Type B pancreatic cell (in vitro differentiated cells): ENCODE measurements around the gene TSSC4. TPM values are rescaled to one million over a fixed set of nuclear protein-coding genes. Genes with fewer than 3 reads are reported as not detected.
A peak's percentile ranks its signal among the peaks of the same experiment; 100 is the strongest.

Experiments used
- DNase-seq: peaks from one replicate; pipeline ENCODE4 v3.0.0; 2021; ENCODE audit warnings: mixed read lengths; ENCODE audit not compliant: unreplicated experiment; ENCODE audit errors: extremely low spot score
- H3K27ac Mint-ChIP-seq: 2 replicates; pipeline ENCODE4 v1.8.0; 2021; ENCODE audit warnings: mild to moderate bottlenecking, mixed read lengths
- H3K27me3 Mint-ChIP-seq: 2 replicates; pipeline ENCODE4 v1.8.0; 2021; ENCODE audit warnings: mixed read lengths
- H3K36me3 Mint-ChIP-seq: 2 replicates; pipeline ENCODE4 v1.8.0; 2021; ENCODE audit warnings: mixed read lengths
- H3K4me1 Mint-ChIP-seq: one replicate; pipeline ENCODE4 v1.8.0; 2021; ENCODE audit warnings: mixed read lengths; ENCODE audit not compliant: unreplicated experiment
- H3K4me3 Mint-ChIP-seq: 2 replicates; pipeline ENCODE4 v1.8.0; 2021; ENCODE audit warnings: mild to moderate bottlenecking, mixed read lengths
- H3K9me3 Mint-ChIP-seq: 2 replicates; pipeline ENCODE4 v1.8.0; 2021; ENCODE audit warnings: mixed read lengths
- total RNA-seq: library from RNA; stranded (reverse); gene quantifications from 2 replicates; pipeline ENCODE4 v1.2.1, GENCODE V29; 2021; ENCODE audit warnings: low replicate concordance
- TF ChIP-seq, protein P1 (sequence below): fragments of 200-600 bp; sonication (generic); conservative IDR thresholded peaks from 2 replicates; pipeline ENCODE4 v1.5.0; 2021; ENCODE audit warnings: antibody characterized with exemption, mild to moderate bottlenecking

Gene TSSC4
- total RNA-seq, 1 donor from 2014 or later = 59.0 TPM

DNA sequence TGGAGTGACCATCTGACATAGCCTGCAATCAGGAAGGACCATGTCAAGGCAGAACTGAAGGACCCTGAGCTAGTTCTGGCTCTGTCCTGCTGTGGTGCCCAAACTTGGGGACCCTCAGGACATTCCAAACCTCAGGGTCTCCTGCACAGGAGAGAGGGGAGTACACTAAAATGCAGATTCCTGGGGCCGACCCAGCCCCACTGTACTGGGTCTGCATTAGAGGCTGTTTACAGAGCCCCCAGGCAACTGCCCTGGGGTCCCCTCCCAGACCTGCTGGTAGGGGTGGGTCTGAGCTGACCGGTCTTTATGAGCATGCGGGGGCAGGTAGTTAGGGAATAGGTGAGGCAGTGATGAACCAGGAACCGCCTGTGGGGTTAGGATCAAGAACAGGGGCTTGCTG, 37.0 kb downstream of the TSSC4 start:
- peaks cover 47% of the 10 kb centered on the region for H3K27me3 Mint-ChIP-seq
- DNase-seq = no peak
- H3K36me3 Mint-ChIP-seq = no peaks in the 10 kb centered on the region
- H3K4me3 Mint-ChIP-seq = no peak overlapping the region
- TF ChIP-seq, protein P1, sequence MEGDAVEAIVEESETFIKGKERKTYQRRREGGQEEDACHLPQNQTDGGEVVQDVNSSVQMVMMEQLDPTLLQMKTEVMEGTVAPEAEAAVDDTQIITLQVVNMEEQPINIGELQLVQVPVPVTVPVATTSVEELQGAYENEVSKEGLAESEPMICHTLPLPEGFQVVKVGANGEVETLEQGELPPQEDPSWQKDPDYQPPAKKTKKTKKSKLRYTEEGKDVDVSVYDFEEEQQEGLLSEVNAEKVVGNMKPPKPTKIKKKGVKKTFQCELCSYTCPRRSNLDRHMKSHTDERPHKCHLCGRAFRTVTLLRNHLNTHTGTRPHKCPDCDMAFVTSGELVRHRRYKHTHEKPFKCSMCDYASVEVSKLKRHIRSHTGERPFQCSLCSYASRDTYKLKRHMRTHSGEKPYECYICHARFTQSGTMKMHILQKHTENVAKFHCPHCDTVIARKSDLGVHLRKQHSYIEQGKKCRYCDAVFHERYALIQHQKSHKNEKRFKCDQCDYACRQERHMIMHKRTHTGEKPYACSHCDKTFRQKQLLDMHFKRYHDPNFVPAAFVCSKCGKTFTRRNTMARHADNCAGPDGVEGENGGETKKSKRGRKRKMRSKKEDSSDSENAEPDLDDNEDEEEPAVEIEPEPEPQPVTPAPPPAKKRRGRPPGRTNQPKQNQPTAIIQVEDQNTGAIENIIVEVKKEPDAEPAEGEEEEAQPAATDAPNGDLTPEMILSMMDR = no peak
- H3K4me1 Mint-ChIP-seq = no peaks in the 10 kb centered on the region
- no peak overlapping the region for H3K27ac Mint-ChIP-seq
- peaks cover 1% of the 10 kb centered on the region for H3K9me3 Mint-ChIP-seq

DNA sequence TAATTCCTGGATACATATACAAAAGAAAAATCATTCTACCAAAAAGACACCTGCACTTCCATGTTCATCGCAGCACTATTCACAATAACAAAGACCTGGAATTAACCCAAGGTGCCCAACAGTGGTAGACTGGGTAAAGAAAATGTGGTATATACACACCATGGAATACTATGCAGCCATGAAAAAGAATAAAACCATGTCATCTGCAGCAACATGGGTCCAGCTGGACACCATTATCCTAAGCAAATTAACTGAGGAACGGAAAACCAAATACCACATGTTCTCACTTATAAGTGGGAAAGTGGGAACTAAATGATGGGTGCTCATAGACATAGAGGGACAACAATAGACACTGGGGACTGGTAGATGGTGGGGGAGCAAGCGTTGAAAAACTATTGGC, 39.3 kb downstream of the TSSC4 start:
- DNase-seq = no peak
- Mint-ChIP-seq H3K4me1 (no peaks in the 10 kb centered on the region), H3K4me3 (no peak overlapping the region), H3K36me3 (no peaks in the 10 kb centered on the region), H3K9me3 (peaks cover 4% of the 10 kb centered on the region), H3K27ac (no peak overlapping the region), H3K27me3 (peaks cover 59% of the 10 kb centered on the region)
- TF ChIP-seq, protein P1 = no peak

DNA sequence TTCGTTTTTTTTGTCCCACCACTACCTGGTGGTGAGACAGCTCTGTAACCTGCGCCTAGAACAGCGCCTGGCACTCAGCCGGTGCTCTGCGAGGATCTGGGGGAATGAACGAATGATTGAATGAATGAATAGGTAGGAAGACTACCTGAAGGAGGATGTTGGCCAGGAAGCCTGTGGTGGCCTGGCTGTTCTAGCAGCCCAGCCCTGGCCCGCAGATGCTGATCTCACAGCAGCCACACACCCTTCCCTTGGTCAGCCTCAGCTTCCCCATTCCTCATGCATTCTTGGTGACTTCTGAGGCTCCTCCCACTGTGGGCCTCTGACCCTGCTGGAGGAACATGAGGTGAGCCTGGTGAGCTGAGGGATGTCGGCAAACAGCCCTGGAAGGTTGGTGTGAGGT, 40.1 kb downstream of the TSSC4 start:
- TF ChIP-seq, protein P1 = no peak
- DNase-seq = no peak
- Mint-ChIP-seq H3K4me1 (no peaks in the 10 kb centered on the region), H3K27ac (no peak overlapping the region), H3K36me3 (no peaks in the 10 kb centered on the region), H3K4me3 (no peak overlapping the region), H3K27me3 (peaks cover 64% of the 10 kb centered on the region), H3K9me3 (peaks cover 4% of the 10 kb centered on the region)

DNA sequence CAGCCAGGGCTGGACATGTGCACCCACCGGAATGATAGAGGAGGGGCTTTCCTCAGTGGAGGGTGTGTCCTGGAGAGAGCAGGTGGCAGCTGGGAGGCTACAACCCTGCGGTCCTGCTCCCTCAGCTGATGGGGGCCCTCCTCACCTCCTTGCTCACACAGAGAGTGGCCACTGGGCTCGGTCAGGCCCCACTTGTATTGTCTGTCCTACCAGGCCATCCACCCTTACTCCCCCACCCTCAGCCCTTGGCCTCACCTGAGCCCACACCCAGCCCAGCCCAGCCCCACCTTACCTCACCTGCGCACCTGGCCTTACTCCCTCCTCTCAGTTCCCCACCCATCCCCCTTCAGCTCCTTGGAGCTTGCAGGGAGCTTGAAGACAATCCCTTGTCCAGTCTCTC, 40.6 kb downstream of the TSSC4 start:
- H3K4me3 Mint-ChIP-seq = no peak overlapping the region
- H3K27ac Mint-ChIP-seq = no peak overlapping the region
- no peak for DNase-seq
- H3K9me3 Mint-ChIP-seq = peaks cover 4% of the 10 kb centered on the region
- no peaks in the 10 kb centered on the region for H3K36me3 Mint-ChIP-seq
- TF ChIP-seq, protein P1 = no peak
- no peaks in the 10 kb centered on the region for H3K4me1 Mint-ChIP-seq
- peaks cover 67% of the 10 kb centered on the region for H3K27me3 Mint-ChIP-seq

DNA sequence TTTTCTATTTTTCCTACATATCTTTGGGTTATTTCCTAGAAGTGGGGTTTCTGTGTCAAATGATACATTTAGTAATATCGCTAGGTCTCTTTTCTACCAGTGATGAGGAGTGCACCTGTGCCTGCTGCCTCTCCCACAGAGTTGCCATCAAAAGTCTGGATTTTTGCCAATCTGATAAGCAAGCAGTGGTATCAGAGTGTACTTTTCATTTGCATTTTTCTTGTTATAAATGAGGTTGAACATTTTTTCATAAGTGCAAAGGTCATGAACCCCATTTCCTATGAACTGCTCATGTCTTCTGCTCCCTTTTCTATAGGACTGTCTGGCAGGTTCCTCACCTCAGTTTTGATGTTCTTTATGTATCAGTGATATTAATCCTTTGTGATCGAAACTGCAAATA, 42.0 kb downstream of the TSSC4 start:
- H3K27ac Mint-ChIP-seq = peak overlapping the region; percentile 25
- H3K27me3 Mint-ChIP-seq = peaks cover 72% of the 10 kb centered on the region
- TF ChIP-seq, protein P1 = no peak
- peak overlapping the region; percentile 43 for H3K4me3 Mint-ChIP-seq
- no peaks in the 10 kb centered on the region for H3K36me3 Mint-ChIP-seq
- no peaks in the 10 kb centered on the region for H3K4me1 Mint-ChIP-seq
- peaks cover 4% of the 10 kb centered on the region for H3K9me3 Mint-ChIP-seq
- DNase-seq = no peak

DNA sequence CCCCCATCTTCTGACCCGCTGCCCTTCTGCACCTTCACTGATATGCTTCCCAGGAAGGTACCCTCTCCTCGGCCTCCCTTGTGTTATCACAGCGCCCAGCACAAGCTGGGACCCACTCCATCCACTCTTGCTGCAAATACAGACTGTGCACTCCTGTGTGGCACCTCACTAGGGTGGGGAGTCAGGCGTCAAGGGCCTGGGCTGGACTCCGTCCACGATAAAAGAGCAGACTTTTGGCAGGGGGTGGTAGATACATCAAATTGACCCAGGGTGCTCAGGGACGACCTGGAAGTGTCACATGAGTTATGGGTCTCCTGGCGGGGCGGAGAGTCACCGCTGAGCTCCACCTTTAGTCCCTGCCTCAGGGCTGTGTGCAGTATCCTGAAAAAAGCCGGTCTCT, 42.9 kb downstream of the TSSC4 start:
- peak overlapping the region; percentile 71 for H3K4me3 Mint-ChIP-seq
- peaks cover 73% of the 10 kb centered on the region for H3K27me3 Mint-ChIP-seq
- peaks cover 4% of the 10 kb centered on the region for H3K9me3 Mint-ChIP-seq
- no peak for DNase-seq
- no peak overlapping the region for H3K27ac Mint-ChIP-seq
- H3K36me3 Mint-ChIP-seq = no peaks in the 10 kb centered on the region
- TF ChIP-seq, protein P1 = no peak
- no peaks in the 10 kb centered on the region for H3K4me1 Mint-ChIP-seq
